SK-N-SH (cell line): ENCODE data around the gene MFNG. TPM values are rescaled to one million over a fixed set of nuclear protein-coding genes. Genes with fewer than 3 reads are reported as not detected.

Experiments used
- CTCF ChIA-PET: fragments of 300-600, 350-600 bp; formaldehyde crosslinking; extraction: SDS; loops from one replicate; lab custom pipeline; 2021; lab: Yijun Ruan, JAX
- POLR2A ChIA-PET: fragments of 350-600 bp; sonication (Branson Sonifier 250); formaldehyde crosslinking; extraction: SDS; loops from one replicate; lab custom pipeline; 2020; ENCODE audit warnings: antibody characterized with exemption, inconsistent platforms; lab: Yijun Ruan, JAX
- DNase-seq: peaks from one replicate; pipeline ENCODE4 v3.0.0; 2012
- H2AFZ ChIP-seq: fragments of 200-600 bp; sonication (generic); 2 replicates; pipeline ENCODE4 v1.8.1; 2016; ENCODE audit warnings: antibody characterized with exemption, mild to moderate bottlenecking, low read depth
- H3F3A ChIP-seq: fragments of 200-600 bp; sonication (generic); replicated peaks from 2 replicates; pipeline ENCODE3; 2016; ENCODE audit warnings: antibody characterized with exemption, mild to moderate bottlenecking; ENCODE audit not compliant: insufficient read depth
- H3K27ac ChIP-seq, 2 experiments: fragments of 200-500 bp in 1 of 2; fragments of 200-600 bp in 1 of 2; sonication (Bioruptor generic) in 1 of 2; sonication (generic), shearing (Covaris generic) in 1 of 2; 2 replicates each; pipeline versions ENCODE4 v1.5.1 to v1.6.1; 2014 to 2016; ENCODE audit warnings: low read depth in 2 of 2, inconsistent platforms in 1 of 2, low read length in 1 of 2, mild to moderate bottlenecking in 1 of 2, mixed read lengths in 1 of 2
- H3K27me3 ChIP-seq: fragments of 200-600 bp; sonication (generic), shearing (Covaris generic); 2 replicates; pipeline ENCODE4 v1.6.1; 2016; ENCODE audit warnings: mixed run types; ENCODE audit not compliant: insufficient read depth
- H3K36me3 ChIP-seq, 2 experiments: fragments of 200-500 bp in 1 of 2; fragments of 200-600 bp in 1 of 2; sonication (Bioruptor generic) in 1 of 2; sonication (generic) in 1 of 2; replicated peaks in 1 of 2; 2 replicates each; pipeline versions ENCODE3 to v1.5.1; 2014 to 2016; ENCODE audit warnings: low read length in 1 of 2, mild to moderate bottlenecking in 1 of 2; ENCODE audit not compliant: insufficient read depth in 2 of 2, control insufficient read depth in 1 of 2
- H3K4me1 ChIP-seq, 2 experiments: fragments of 200-500 bp in 1 of 2; fragments of 200-600 bp in 1 of 2; sonication (Bioruptor generic) in 1 of 2; sonication (generic), shearing (Covaris generic) in 1 of 2; 2 replicates each; pipeline versions ENCODE4 v1.5.1 to v1.6.1; 2014 to 2016; ENCODE audit warnings: low read depth in 1 of 2, low read length in 1 of 2, mixed run types in 1 of 2; ENCODE audit not compliant: insufficient read depth in 2 of 2, control insufficient read depth in 1 of 2
- H3K4me2 ChIP-seq: fragments of 200-600 bp; sonication (generic), shearing (Covaris generic); 2 replicates; pipeline ENCODE4 v1.6.1; 2017; ENCODE audit warnings: mixed run types
- H3K4me3 ChIP-seq, 2 experiments: fragments of 200-500 bp in 1 of 2; fragments of 200-600 bp in 1 of 2; sonication (Bioruptor generic) in 1 of 2; sonication (generic), shearing (Covaris generic) in 1 of 2; 2 replicates each; pipeline versions ENCODE4 v1.5.1 to v1.8.1; 2014 to 2016; ENCODE audit warnings: low read depth in 2 of 2, inconsistent platforms in 1 of 2, low read length in 1 of 2, mild to moderate bottlenecking in 1 of 2, mixed read lengths in 1 of 2, moderate library complexity in 1 of 2
- H3K79me2 ChIP-seq: fragments of 200-600 bp; sonication (generic); 2 replicates; pipeline ENCODE4 v1.8.1; 2017; ENCODE audit warnings: mild to moderate bottlenecking; ENCODE audit not compliant: insufficient read depth
- H3K9ac ChIP-seq: fragments of 200-600 bp; sonication (generic); 2 replicates; pipeline ENCODE4 v1.6.1; 2017; ENCODE audit warnings: mixed run types
- H3K9me2 ChIP-seq: fragments of 200-600 bp; sonication (generic); 2 replicates; pipeline ENCODE4 v1.6.1; 2017; ENCODE audit warnings: mixed run types
- H3K9me3 ChIP-seq: fragments of 200-600 bp; sonication (generic); 2 replicates; pipeline ENCODE4 v1.6.1; 2017; ENCODE audit warnings: mixed run types, mild to moderate bottlenecking, moderate library complexity
- H4K20me1 ChIP-seq: fragments of 200-600 bp; sonication (generic); 2 replicates; pipeline ENCODE4 v1.6.1; 2017; ENCODE audit warnings: mild to moderate bottlenecking, mixed run types; ENCODE audit not compliant: insufficient read depth
- CHD2 ChIP-seq: fragments of 150-350 bp; IDR thresholded peaks from 2 replicates; pipeline ENCODE4 v1.6.1; 2018; ENCODE audit warnings: low read length; ENCODE audit not compliant: partially characterized antibody
- EP300 ChIP-seq, 2 experiments: IDR thresholded peaks; 2 replicates each; pipeline versions ENCODE4 v1.4.0 to v1.6.1; 2012; ENCODE audit warnings: borderline replicate concordance in 1 of 2, low read depth in 1 of 2, low read length in 1 of 2
- EZH2phosphoT487 ChIP-seq: fragments of 200-600 bp; sonication (generic); IDR thresholded peaks from 2 replicates; pipeline ENCODE4 v1.6.1; 2017; ENCODE audit warnings: low read depth, mixed run types, mild to moderate bottlenecking, antibody characterized with exemption, moderate library complexity, borderline replicate concordance
- FOSL2 ChIP-seq: IDR thresholded peaks from 2 replicates; pipeline ENCODE4 v1.4.0; 2012; ENCODE audit warnings: low read depth, mild to moderate bottlenecking, moderate library complexity, borderline replicate concordance
- GABPA ChIP-seq: IDR thresholded peaks from 2 replicates; pipeline ENCODE4 v1.4.0; 2012; ENCODE audit warnings: low read depth, mild to moderate bottlenecking
- MEF2A ChIP-seq: IDR thresholded peaks from 2 replicates; pipeline ENCODE4 v1.4.0; 2012; ENCODE audit warnings: low read depth, borderline replicate concordance
- MXI1 ChIP-seq: IDR thresholded peaks from 2 replicates; pipeline ENCODE4 v1.6.1; 2012; ENCODE audit warnings: mild to moderate bottlenecking, low read depth, low read length, improper control_type of control experiment
- POLR2AphosphoS5 ChIP-seq: IDR thresholded peaks from 2 replicates; pipeline ENCODE4 v1.6.1; 2012; ENCODE audit warnings: low read depth, low read length
- SMC3 ChIP-seq: IDR thresholded peaks from 2 replicates; pipeline ENCODE4 v1.6.1; 2012; ENCODE audit warnings: low read depth, low read length, improper control_type of control experiment
- TAF1 ChIP-seq: IDR thresholded peaks from 2 replicates; pipeline ENCODE4 v1.6.1; 2012; ENCODE audit warnings: low read depth, mild to moderate bottlenecking, low read length, moderate library complexity, borderline replicate concordance
- YY1 ChIP-seq: IDR thresholded peaks from 2 replicates; pipeline ENCODE4 v1.4.0; 2012; ENCODE audit warnings: low read depth, mild to moderate bottlenecking
- WGBS: methylation state at CpG from one replicate; pipeline ENCODE4 v1.1.6; 2017; ENCODE audit warnings: low lambda C conversion rate; 5-methylcytosine and 5-hydroxymethylcytosine counted together
- polyA plus RNA-seq, 3 experiments: library from polyadenylated mRNA; depleted of rRNA; stranded (reverse); fragments of >200 nt; gene quantifications; 2 replicates each; pipeline ENCODE4 v1.2.3, GENCODE V29; 2012
- TF ChIP-seq, protein P1 (sequence below): IDR thresholded peaks from 2 replicates; pipeline ENCODE4 v1.6.1; 2012; ENCODE audit warnings: mild to moderate bottlenecking, low read depth, low read length, moderate library complexity

MFNG gene
- polyA plus RNA-seq, 1 of the 3 experiments (the other 2 are of a cell fraction), result 0.18 TPM

DNA sequence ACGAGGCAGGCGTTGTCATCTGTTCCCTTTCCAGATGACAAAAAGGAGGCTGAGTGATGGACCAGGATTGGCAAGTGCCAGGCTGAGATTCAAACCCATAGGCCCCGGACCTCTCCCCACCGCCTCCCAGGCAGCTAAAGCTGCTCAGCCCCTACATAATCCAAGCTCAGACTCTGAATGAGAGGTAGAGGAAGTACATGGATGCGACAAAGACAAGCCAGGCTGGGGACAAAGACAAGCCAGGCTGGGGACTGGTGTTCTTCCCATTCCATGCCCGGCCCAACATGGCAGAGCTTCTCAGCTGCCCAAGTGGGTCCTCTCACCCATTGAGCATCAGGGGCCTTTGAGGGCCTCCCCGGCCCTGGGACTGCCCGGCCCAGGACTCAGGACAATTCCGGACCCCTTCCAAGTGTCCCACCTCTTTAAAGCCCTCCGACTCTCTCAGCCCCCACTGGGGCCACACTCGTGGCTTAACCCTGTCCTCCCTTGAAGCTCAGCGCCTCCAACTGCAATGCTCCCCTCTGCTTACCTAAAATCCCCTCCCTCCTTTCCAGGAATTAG lies 4.8 kb downstream of the MFNG start:
- POLR2A ChIA-PET, result no interaction called here
- no peaks in the 10 kb centered on the region for H3K9me3 ChIP-seq
- no peaks in the 10 kb centered on the region for H4K20me1 ChIP-seq
- H3K27ac ChIP-seq, result no peak overlapping the region
- no peak for TF ChIP-seq GABPA
- TF ChIP-seq, protein P1, sequence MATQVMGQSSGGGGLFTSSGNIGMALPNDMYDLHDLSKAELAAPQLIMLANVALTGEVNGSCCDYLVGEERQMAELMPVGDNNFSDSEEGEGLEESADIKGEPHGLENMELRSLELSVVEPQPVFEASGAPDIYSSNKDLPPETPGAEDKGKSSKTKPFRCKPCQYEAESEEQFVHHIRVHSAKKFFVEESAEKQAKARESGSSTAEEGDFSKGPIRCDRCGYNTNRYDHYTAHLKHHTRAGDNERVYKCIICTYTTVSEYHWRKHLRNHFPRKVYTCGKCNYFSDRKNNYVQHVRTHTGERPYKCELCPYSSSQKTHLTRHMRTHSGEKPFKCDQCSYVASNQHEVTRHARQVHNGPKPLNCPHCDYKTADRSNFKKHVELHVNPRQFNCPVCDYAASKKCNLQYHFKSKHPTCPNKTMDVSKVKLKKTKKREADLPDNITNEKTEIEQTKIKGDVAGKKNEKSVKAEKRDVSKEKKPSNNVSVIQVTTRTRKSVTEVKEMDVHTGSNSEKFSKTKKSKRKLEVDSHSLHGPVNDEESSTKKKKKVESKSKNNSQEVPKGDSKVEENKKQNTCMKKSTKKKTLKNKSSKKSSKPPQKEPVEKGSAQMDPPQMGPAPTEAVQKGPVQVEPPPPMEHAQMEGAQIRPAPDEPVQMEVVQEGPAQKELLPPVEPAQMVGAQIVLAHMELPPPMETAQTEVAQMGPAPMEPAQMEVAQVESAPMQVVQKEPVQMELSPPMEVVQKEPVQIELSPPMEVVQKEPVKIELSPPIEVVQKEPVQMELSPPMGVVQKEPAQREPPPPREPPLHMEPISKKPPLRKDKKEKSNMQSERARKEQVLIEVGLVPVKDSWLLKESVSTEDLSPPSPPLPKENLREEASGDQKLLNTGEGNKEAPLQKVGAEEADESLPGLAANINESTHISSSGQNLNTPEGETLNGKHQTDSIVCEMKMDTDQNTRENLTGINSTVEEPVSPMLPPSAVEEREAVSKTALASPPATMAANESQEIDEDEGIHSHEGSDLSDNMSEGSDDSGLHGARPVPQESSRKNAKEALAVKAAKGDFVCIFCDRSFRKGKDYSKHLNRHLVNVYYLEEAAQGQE, result no peak
- TF ChIP-seq EZH2phosphoT487, result no peak
- no peak for TF ChIP-seq MEF2A
- no peak for TF ChIP-seq POLR2AphosphoS5
- no peak for TF ChIP-seq EP300 (IDR thresholded peaks at IDR 0.05; ENCODE audit: borderline replicate concordance in 1 of 2, low read depth in 1 of 2, low read length in 1 of 2)
- no peak for TF ChIP-seq FOSL2
- no peak for TF ChIP-seq YY1
- no peak for TF ChIP-seq MXI1
- no peak for TF ChIP-seq CHD2
- no peak for TF ChIP-seq SMC3
- no peak for TF ChIP-seq TAF1
- no peak overlapping the region for H3K9ac ChIP-seq
- CTCF ChIA-PET, result interaction anchor here (4.0 kb wide), 1 partner anchor 9 kb away, joined by 22 read pairs; no protein-coding TSS in a partner anchor
- H3K36me3 ChIP-seq, result no peaks in the 10 kb centered on the region
- WGBS, result 88% methylated on average over 7 of the region's 12 CpGs
- H3K9me2 ChIP-seq, result no peaks in the 10 kb centered on the region
- no peak overlapping the region for H2AFZ ChIP-seq
- H3K4me3 ChIP-seq, result no peak overlapping the region
- H3K27me3 ChIP-seq, result no peaks in the 10 kb centered on the region
- no peaks in the 10 kb centered on the region for H3F3A ChIP-seq
- H3K79me2 ChIP-seq, result no peaks in the 10 kb centered on the region
- peaks cover 0 to 5% of the 10 kb centered on the region in 2 experiments; a peak in 1 of 4 replicates for H3K4me1 ChIP-seq
- no peak for DNase-seq
- no peak overlapping the region for H3K4me2 ChIP-seq
